HepG2 (cell line): ENCODE measurements around the gene FAF1.

Source experiments
- CEBPB ChIP-seq: IDR thresholded peaks from 2 replicates; pipeline ENCODE4 v1.6.1; 2011; ENCODE audit warnings: low read depth, low read length, improper control_type of control experiment, borderline replicate concordance
- ETV6 ChIP-seq: sonication (generic); formaldehyde crosslinking; conservative IDR thresholded peaks from 2 replicates; pipeline ENCODE4 v1.4.0; 2020; ENCODE audit warnings: missing genetic modification reagents
- NR3C1 ChIP-seq: sonication (generic); formaldehyde crosslinking; IDR thresholded peaks from 2 replicates; pipeline ENCODE4 v1.4.0; 2020; ENCODE audit warnings: missing genetic modification reagents
- POLR2A ChIP-seq, 2 experiments: IDR thresholded peaks; 2 replicates each; pipeline ENCODE4 v1.6.1; 2011; ENCODE audit warnings: low read depth in 2 of 2, low read length in 2 of 2, mild to moderate bottlenecking in 1 of 2, moderate library complexity in 1 of 2; ENCODE audit not compliant: insufficient read depth in 1 of 2
- SOX5 ChIP-seq: IDR thresholded peaks from 2 replicates; pipeline ENCODE4 v1.6.1; 2016; ENCODE audit warnings: borderline replicate concordance
- TAF1 ChIP-seq: sonication (generic); formaldehyde crosslinking; IDR thresholded peaks from 2 replicates; pipeline ENCODE4 v1.4.0; 2020; ENCODE audit warnings: missing genetic modification reagents
- TAF15 ChIP-seq: fragments of 200-400 bp; formaldehyde crosslinking; IDR thresholded peaks from one replicate; pipeline ENCODE4 v1.6.1; 2018; ENCODE audit warnings: mild to moderate bottlenecking, low read depth, low read length; ENCODE audit not compliant: poor library complexity, severe bottlenecking
- ZNF644 ChIP-seq: IDR thresholded peaks from 2 replicates; pipeline ENCODE4 v1.6.1; 2016; ENCODE audit warnings: low read depth
- TF ChIP-seq, protein P1 (sequence below): sonication (generic); formaldehyde crosslinking; IDR thresholded peaks from 2 replicates; pipeline ENCODE4 v1.5.0; 2020; ENCODE audit warnings: mild to moderate bottlenecking, missing genetic modification reagents, moderate library complexity
- TF ChIP-seq, protein P2 (sequence below): sonication (generic); formaldehyde crosslinking; IDR thresholded peaks from 2 replicates; pipeline ENCODE4; 2020; ENCODE audit warnings: missing genetic modification reagents, mild to moderate bottlenecking, borderline replicate concordance

DNA sequence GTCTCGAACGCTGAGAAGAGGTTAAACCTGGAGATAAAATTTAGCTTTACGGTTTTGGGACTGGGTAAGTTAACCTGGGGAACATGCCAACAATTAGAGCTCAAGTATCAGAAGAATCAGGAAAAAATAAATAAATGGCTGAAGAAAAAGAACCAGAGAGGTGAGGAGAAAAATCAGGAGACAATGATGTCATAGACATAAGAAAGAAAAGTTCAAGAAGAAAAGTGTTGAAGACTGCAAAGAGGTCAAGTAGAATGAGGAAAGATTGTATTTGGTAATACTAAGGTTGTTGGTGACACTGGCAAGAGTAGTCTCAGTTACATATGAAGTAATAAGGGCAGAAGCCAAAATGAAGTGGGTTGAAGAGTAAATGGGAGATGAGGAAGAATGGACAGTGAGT, 36.0 kb upstream of the FAF1 start:
- TF ChIP-seq, protein P1, sequence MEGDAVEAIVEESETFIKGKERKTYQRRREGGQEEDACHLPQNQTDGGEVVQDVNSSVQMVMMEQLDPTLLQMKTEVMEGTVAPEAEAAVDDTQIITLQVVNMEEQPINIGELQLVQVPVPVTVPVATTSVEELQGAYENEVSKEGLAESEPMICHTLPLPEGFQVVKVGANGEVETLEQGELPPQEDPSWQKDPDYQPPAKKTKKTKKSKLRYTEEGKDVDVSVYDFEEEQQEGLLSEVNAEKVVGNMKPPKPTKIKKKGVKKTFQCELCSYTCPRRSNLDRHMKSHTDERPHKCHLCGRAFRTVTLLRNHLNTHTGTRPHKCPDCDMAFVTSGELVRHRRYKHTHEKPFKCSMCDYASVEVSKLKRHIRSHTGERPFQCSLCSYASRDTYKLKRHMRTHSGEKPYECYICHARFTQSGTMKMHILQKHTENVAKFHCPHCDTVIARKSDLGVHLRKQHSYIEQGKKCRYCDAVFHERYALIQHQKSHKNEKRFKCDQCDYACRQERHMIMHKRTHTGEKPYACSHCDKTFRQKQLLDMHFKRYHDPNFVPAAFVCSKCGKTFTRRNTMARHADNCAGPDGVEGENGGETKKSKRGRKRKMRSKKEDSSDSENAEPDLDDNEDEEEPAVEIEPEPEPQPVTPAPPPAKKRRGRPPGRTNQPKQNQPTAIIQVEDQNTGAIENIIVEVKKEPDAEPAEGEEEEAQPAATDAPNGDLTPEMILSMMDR, result no peak
- TF ChIP-seq ZNF644 (CRISPR knock-in tag) (no peak), TAF15 (no peak), CEBPB (no peak), SOX5 (CRISPR knock-in tag) (no peak), POLR2A (IDR thresholded peaks at IDR 0.05; ENCODE audit: insufficient read depth in 1 of 2, low read depth in 2 of 2, low read length in 2 of 2) (no peak), TAF1 (CRISPR knock-in tag) (no peak), NR3C1 (CRISPR knock-in tag) (no peak), ETV6 (CRISPR knock-in tag) (no peak)
- TF ChIP-seq, protein P2, sequence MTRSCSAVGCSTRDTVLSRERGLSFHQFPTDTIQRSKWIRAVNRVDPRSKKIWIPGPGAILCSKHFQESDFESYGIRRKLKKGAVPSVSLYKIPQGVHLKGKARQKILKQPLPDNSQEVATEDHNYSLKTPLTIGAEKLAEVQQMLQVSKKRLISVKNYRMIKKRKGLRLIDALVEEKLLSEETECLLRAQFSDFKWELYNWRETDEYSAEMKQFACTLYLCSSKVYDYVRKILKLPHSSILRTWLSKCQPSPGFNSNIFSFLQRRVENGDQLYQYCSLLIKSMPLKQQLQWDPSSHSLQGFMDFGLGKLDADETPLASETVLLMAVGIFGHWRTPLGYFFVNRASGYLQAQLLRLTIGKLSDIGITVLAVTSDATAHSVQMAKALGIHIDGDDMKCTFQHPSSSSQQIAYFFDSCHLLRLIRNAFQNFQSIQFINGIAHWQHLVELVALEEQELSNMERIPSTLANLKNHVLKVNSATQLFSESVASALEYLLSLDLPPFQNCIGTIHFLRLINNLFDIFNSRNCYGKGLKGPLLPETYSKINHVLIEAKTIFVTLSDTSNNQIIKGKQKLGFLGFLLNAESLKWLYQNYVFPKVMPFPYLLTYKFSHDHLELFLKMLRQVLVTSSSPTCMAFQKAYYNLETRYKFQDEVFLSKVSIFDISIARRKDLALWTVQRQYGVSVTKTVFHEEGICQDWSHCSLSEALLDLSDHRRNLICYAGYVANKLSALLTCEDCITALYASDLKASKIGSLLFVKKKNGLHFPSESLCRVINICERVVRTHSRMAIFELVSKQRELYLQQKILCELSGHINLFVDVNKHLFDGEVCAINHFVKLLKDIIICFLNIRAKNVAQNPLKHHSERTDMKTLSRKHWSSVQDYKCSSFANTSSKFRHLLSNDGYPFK (CRISPR knock-in tag), result no peak
